Skin of body (tissue), 2 donors: ENCODE results near the gene ZBTB5. TPM values are rescaled to one million over a fixed set of nuclear protein-coding genes. Genes with fewer than 3 reads are reported as not detected.

Experiments used
- DNase-seq: peaks from one replicate; lab custom pipeline; 2025; lab: John Stamatoyannopoulos, UW
- total RNA-seq: library from RNA; depleted of rRNA; stranded (reverse); fragments of >200 nt; gene quantifications from one replicate; pipeline ENCODE4 v1.2.3, GENCODE V29; 2014

The ZBTB5 gene
- total RNA-seq, 1 donor from 2014 or later = 16.4 TPM

GRCh38 chr9:37425298-37425752, 39.9 kb downstream of the ZBTB5 start:
- no peak for DNase-seq

DNA sequence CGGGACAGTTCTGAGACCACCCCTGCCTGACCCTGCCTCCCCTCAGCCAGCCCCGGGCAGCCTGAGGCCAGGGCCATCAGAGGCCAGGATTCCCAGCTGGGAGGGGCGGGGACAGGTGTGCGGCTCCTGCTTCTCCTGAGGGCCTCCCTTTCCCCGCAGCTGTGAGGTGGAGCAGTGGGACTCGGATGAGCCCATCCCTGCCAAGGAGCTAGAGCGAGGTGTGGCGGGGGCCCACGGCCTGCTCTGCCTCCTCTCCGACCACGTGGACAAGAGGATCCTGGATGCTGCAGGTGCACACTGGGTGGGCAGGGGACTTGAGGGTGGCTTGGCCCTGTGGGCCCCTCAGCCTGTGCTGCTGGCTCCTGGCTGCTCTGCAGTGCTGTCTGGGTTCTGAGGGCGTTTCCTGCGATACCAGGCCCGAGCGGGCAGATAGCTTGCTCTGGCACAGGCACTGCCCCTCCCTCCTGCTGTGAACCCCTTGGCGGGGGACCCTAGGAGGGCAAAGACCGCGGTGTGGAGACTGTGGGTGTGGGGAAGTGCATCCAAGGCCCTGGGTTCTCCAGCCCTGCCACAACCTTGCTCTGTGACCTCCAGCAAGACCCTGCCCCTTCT, 40.5 kb downstream of the ZBTB5 start:
- no peak for DNase-seq

- no peak for DNase-seq
These were observed 41.0 kb downstream of the ZBTB5 start for GRCh38 chr9:37424204-37424685.

GRCh38 chr9:37423508-37423907, 41.7 kb downstream of the ZBTB5 start:
- no peak for DNase-seq

DNA sequence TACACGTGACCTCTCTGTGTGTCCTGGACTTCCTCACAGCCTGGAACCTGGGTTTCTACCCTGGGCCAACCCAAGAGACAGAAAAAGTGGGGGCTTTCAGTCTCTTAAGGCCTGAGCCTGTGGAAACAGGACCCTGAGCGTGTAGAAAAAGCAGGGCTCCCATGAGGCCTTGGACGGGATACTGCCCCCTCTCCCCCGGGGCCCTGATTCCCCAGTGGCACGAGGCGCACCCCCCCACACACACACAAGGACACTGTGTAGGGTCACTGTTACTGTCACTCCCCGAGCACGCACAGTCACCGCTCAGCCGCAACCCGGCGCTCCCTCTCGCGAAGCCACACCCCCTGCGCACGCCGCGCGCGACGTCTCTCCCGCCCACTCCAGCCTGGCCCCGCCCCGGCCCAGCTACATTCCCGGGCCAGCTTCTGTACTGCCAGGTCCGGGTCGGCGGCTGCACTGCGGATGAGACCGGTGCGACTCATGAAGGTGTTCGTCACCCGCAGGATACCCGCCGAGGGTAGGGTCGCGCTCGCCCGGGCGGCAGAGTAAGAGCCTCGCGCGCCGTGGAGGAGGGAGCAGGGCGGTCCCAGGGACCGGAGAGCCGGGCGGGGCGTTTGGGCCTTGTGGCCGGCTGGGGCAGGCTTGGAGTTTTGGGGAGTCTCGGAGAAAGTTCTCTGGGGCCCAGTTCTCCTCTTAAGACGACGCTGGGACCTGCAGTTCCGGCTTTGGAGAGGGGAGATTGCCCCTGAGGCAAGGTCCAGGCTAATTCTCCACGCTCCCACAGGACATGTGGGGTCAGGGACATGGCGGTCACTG, 42.8 kb downstream of the ZBTB5 start, which contains the start of gene GRHPR:
Gene GRHPR (plus strand): TSS at position 408 of the 816 bp plus-strand sequence. CDS start 55 bp downstream, at position 463.
- DNase-seq = peak; percentile 46

DNA sequence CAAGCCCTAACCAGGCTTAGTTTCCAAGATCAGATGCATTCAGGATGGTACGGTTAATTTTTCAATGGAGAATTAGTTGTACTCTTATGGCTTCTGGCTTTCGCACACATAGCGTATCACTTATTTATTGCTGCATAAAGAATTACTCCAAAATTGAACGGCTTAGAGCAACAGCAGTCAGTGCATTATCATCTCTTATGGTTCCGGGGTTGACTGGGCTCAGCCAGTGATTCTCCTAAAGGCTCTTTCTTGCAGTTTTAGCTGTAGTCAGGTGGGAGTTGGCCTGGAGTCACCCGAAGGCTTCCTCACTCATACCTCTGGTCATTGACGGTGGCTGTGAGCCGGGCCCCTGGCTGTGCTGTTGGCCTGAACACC, 43.3 kb downstream of the ZBTB5 start:
- no peak for DNase-seq

GRCh38 chr9:37420271-37421215, 44.7 kb downstream of the ZBTB5 start:
- no peak for DNase-seq

- DNase-seq = no peak
These were observed 46.0 kb downstream of the ZBTB5 start for GRCh38 chr9:37419204-37419603.

DNA sequence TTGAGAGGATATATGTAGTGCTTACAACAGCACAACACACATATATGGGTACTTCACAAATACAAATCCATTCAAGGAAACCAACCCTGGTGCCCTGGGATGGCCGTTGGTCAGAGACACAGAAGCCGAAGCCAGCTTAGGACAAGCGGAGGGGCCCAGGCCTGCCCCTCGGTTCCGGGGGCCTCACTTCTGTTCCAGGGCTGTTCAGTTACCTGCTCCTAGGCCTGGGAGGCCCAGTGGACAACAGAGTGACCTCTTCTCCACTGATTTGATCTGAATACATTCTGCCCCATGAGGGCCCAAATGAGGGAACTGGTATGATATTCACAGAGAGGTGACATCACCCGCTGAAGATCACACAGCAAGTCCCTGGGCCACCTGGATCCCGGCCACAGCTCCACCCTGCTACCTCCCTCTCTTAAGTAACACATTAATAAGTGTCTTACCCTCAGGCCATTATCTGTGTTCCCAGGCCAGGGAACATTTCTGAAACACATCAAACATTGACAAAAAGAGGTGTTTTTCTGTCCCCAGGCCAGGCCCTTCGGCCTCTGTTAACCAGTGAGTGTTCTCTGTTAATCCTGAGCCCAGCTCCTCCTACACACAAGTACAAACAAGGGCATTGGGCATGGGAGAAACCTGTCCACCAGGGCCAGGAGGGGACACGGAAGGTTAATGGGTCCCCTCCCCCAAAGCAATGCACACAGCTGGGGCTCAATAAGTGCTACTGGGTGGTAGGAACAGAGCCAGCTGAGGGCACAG, 47.2 kb downstream of the ZBTB5 start:
- no peak for DNase-seq

- no peak for DNase-seq
These were observed 47.9 kb downstream of the ZBTB5 start for GRCh38 chr9:37417252-37417803.

- DNase-seq = peak; percentile 38
These were observed 50.1 kb downstream of the ZBTB5 start for GRCh38 chr9:37415011-37415719.

DNA sequence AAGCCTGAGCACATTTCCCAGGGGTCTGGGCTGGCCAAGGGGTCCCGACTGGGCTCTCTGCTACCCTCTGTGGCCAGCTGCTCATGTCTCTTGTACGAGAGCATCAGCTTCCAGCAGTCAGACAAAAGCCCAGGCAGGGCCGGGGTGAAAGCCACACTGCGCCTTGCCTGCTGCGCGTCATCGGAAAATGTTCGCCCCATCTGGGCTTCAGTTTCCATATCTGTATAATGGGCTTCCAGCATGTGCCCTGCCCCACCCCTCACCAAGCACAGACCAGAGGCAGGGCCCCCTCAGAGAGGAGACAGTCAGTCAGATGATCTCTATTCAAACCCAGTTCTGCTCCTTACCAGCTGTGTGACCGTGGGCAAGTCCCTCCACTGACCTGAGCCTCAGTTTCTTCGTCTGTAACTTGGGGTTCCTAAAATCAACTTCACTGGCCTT, 50.7 kb downstream of the ZBTB5 start:
- DNase-seq = no peak

GRCh38 chr9:37413311-37413710, 51.9 kb downstream of the ZBTB5 start:
- no peak for DNase-seq

- no peak for DNase-seq
These were observed 52.7 kb downstream of the ZBTB5 start for GRCh38 chr9:37412431-37413151.

GRCh38 chr9:37410969-37411785, 54.1 kb downstream of the ZBTB5 start:
- DNase-seq = no peak

DNA sequence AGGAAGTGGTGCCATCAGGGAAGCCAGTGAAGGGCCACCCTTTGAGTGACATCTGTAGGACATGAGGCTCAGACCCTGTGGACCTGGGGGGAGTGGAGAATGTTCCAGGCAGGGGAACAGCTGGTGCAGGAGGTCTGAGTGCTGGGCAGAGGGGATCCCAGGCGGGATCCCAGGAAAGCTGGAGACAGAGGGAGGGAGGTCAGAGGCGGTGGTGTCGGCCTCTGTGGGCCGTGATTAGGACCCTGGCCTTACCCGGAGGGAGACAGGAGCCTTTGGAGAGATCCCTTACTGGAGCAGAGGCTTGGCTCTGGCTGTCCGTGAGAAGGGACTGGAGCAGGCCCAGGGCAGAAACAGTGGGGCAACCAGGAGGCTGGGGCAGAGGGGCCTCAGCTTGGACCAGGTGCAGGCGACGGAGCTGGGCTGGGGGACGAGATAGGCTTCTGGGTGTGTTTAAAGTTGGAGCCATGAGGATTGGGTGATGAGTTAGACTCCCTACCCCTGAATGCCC, 54.8 kb downstream of the ZBTB5 start:
- no peak for DNase-seq

DNA sequence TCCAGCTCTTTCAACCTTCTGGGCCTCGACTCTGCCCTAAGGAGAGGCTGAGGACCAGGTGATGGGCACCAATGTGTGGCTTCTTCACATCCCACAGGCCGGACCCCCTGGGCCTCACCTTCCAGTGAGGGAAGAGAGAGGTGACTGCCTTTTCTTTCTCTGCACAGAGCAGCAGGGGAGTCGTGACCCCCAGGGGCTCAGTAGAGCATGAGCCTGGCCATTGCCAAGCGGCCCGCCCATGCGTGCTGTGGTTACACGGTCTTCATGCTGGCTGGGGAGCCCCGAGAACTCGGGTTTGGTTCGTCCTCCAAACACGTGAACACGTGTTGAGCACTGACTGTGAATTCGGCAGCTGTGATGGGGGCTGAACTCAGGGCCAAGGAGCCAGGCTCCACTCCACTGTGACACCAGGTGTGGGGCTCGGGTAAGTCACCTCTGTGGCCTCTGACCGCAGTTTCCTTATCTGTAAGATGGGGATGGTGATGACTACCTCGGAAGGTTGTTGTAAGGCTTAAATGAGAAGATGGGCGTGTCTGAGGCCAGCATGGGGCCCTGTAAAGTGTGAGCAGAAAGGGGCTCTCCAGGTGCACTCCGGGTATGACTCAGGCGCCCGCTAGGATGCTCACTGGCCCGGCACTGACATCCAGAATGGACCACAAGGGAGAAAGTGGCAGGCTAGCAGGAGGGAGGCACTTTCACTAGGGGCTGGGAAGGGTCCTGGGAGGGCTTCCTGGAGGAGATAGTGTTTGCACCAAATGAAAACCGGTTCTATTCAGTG, 56.1 kb downstream of the ZBTB5 start:
- DNase-seq = no peak
